ENCODE measurements around the gene MIPOL1.

MIPOL1 gene

GRCh38 chr14:37167151-37168047 is 30.3 kb upstream of the MIPOL1 start:
- TF ChIP-seq, protein P1, sequence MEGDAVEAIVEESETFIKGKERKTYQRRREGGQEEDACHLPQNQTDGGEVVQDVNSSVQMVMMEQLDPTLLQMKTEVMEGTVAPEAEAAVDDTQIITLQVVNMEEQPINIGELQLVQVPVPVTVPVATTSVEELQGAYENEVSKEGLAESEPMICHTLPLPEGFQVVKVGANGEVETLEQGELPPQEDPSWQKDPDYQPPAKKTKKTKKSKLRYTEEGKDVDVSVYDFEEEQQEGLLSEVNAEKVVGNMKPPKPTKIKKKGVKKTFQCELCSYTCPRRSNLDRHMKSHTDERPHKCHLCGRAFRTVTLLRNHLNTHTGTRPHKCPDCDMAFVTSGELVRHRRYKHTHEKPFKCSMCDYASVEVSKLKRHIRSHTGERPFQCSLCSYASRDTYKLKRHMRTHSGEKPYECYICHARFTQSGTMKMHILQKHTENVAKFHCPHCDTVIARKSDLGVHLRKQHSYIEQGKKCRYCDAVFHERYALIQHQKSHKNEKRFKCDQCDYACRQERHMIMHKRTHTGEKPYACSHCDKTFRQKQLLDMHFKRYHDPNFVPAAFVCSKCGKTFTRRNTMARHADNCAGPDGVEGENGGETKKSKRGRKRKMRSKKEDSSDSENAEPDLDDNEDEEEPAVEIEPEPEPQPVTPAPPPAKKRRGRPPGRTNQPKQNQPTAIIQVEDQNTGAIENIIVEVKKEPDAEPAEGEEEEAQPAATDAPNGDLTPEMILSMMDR (IDR thresholded peaks at IDR 0.05; ENCODE audit: low read length, missing control alignments) = no peak
- DNase-seq (ENCODE audit: low read depth) = no peak
- no peak overlapping the region for H3K4me3 ChIP-seq (replicated peaks; ENCODE audit: low read depth, low read length)

GRCh38 chr14:37168721-37169120 is 29.0 kb upstream of the MIPOL1 start:
- no peak for DNase-seq (ENCODE audit: low read depth)
- no peak overlapping the region for H3K4me3 ChIP-seq (replicated peaks; ENCODE audit: low read depth, low read length)
- TF ChIP-seq, protein P1 (IDR thresholded peaks at IDR 0.05; ENCODE audit: low read length, missing control alignments) = no peak

DNA sequence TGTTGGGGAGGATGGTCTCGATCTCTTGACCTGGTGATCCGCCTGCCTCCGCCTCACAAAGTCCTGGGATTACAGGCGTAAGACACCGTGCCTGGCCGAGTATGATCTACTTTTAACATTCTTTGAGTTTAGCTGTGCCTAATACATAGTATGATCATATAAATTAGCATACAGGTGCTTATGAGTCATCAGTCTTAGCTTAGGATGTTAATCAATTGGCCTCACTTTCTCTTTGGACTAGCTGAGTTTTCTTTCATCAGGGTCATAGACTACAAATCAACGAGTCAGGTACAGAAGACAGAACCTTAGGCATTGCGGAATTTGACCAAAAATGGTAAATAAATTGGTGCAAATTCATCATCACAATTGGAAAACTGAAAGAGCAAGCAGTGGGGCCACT is 27.5 kb upstream of the MIPOL1 start:
- TF ChIP-seq, protein P1 (IDR thresholded peaks at IDR 0.05; ENCODE audit: low read length, missing control alignments) = no peak
- DNase-seq (ENCODE audit: low read depth) = no peak
- no peak overlapping the region for H3K4me3 ChIP-seq (replicated peaks; ENCODE audit: low read depth, low read length)

DNA sequence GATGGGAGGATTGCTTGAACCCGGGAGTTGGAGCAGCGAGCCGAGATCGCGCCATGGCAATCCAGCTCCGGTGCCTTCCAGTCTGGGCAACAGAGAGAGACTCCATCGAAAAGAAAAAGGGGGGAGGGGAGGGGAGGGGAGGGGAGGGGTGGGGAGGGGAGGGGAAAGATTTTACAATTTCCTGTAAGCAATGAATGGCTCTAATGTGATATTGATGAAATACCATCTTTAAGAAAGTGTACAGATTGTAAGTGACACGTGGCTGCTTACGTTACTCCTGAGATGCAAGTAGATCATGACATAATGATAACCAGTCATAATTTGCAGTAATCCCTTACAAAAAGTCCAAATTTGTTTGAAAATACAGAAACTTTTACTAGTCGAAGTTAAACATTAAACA is 26.7 kb upstream of the MIPOL1 start:
- H3K4me3 ChIP-seq (replicated peaks; ENCODE audit: low read depth, low read length) = no peak overlapping the region
- DNase-seq (ENCODE audit: low read depth) = no peak
- TF ChIP-seq, protein P1 (IDR thresholded peaks at IDR 0.05; ENCODE audit: low read length, missing control alignments) = no peak

DNA sequence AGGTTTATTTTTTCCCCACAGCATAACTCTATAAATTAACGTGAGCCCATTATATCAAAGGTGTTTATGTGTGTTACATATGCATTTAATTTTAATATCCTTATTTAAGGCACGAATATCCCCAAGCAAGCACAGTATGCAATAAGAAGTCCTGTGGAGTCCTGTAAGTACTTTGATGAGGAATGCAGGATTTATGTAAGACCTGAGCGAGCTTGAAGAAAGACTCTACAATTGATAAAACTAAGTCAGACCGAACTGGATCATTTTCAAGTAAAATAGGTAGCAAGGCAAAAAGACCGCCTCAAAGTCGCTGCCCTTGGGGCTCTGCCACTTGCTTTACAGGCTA is 26.1 kb upstream of the MIPOL1 start:
- no peak for DNase-seq (ENCODE audit: low read depth)
- TF ChIP-seq, protein P1 (IDR thresholded peaks at IDR 0.05; ENCODE audit: low read length, missing control alignments) = no peak
- H3K4me3 ChIP-seq (replicated peaks; ENCODE audit: low read depth, low read length) = peak overlapping the region; percentile 80

GRCh38 chr14:37172024-37172869 is 25.5 kb upstream of the MIPOL1 start, which contains the start of gene SLC25A21:
Gene SLC25A21 (minus strand): TSS chr14:37172606.
- TF ChIP-seq, protein P1 (IDR thresholded peaks at IDR 0.05; ENCODE audit: low read length, missing control alignments) = peak; percentile 8
- peak within 1 kb of the TSS; percentile 80 for H3K4me3 ChIP-seq (replicated peaks; ENCODE audit: low read depth, low read length)
- peak; percentile 84 for DNase-seq (ENCODE audit: low read depth)

Data from fibroblast of pulmonary artery (primary cell).